Measurements from ENCODE around the gene LAMC3. TPM values are rescaled to one million over a fixed set of nuclear protein-coding genes. Genes with fewer than 3 reads are reported as not detected.

Gene LAMC3
- total RNA-seq, 6 experiments from 2014 or later: 2.7 to 14.3 (median 3.7) TPM

DNA sequence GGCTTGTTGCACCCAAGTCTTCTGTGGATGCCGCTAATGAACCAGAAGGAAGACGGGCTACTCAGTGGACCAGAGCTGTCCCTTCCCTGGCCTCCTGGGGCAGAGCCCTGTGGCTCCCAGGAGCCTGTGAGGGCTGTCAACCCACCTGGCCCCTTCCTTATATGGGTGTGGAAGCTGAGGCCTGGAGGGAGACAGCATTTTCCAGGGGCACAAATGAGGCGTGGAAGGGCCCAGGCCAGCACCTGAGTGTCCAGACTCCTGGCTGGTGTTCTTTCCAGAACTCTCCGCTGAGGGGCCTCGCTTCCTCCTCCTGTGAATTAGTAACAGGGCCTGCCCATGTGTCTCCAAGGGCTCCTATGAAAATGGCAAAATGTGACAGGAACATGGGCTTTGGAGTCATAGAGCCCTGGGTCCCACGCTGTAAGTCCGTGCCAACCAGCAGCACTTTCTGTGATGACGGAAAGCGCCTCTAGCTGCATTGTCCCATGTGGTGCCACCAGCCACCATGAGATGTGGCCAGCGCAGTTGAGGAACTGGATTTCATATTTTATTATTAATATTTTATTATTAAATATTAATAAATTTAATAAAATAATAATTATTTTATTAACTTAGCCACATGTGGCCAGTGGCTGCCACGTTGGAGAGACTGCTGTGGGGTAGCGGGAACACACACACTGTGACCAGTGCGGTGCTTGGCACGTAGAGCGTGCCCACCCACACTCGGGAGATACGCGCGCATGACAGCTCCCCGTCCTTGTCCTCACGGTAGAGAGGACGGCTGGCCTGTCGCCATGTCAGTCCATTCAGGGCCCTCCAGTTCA, 18.3 kb downstream of the LAMC3 start:
- Histone ChIP-seq H3K27me3 (no peaks in the 10 kb centered on the region), H3K36me3 (no peaks in the 10 kb centered on the region), H3K9me3 (no peaks in the 10 kb centered on the region), H3K4me1 (no peaks in the 10 kb centered on the region), H3K4me3 (no peak overlapping the region), H3K27ac (no peak overlapping the region)
- ATAC-seq (no peak), DNase-seq (no peak)
- intact Hi-C loops (cut with DNase I): no loop called here
- no peak for TF ChIP-seq POLR2A (IDR thresholded peaks at IDR 0.05)
- TF ChIP-seq, protein P1, sequence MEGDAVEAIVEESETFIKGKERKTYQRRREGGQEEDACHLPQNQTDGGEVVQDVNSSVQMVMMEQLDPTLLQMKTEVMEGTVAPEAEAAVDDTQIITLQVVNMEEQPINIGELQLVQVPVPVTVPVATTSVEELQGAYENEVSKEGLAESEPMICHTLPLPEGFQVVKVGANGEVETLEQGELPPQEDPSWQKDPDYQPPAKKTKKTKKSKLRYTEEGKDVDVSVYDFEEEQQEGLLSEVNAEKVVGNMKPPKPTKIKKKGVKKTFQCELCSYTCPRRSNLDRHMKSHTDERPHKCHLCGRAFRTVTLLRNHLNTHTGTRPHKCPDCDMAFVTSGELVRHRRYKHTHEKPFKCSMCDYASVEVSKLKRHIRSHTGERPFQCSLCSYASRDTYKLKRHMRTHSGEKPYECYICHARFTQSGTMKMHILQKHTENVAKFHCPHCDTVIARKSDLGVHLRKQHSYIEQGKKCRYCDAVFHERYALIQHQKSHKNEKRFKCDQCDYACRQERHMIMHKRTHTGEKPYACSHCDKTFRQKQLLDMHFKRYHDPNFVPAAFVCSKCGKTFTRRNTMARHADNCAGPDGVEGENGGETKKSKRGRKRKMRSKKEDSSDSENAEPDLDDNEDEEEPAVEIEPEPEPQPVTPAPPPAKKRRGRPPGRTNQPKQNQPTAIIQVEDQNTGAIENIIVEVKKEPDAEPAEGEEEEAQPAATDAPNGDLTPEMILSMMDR (IDR thresholded peaks at IDR 0.05): no peak
- WGBS (ENCODE audit: insufficient coverage, low coverage, low lambda C conversion rate, missing lambda C conversion rate): 76% methylated on average over 14 of the region's 23 CpGs

DNA sequence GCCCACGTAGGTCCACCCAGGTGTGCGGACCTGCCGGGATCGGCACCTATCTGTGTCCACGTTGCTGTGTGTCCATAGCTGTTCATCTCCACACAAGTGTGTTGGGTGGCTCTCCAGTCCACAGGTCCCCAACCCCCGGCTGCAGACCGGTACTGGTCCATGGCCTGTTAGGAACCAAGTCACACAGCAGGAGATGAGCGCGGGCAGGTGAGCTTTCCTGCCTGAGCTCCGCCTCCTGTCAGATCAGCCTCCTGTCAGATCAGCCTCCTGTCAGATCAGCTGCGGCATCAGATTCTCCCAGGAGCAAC, 18.9 kb downstream of the LAMC3 start:
- no peak for ATAC-seq
- H3K27ac ChIP-seq: no peak overlapping the region

DNA sequence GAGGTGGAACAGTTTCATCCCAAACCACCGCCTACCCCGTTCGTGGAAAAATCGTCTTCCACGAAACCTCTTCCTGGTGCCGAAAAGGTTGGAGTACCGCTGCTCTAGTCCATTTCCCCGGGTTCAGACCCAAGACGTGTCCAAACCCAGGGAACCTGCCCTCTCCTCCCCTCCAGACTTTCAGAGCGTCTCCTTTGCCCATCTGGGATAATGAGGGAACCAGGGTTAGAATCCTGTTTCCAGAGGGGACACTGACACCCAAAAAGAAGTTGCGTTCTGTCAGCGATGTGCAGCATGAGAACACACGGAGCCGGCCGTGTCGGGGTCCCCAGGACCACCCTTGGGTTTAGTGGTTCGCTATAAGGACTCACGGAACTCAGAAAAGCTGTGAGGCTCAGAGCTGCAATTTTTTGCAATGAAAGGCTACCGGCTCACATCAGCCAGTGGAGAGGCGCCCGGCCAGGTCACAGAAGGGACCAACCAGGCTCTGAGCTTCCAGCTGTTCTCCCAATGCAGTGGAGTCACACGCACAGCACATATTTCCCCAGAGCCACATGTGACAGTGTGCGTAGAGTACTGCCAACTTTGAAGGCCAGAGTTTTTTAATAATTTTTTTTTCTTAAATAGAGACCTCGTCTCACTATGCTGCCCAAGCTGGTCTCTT, 19.4 kb downstream of the LAMC3 start:
- ATAC-seq: no peak
- no peak for TF ChIP-seq POLR2A (IDR thresholded peaks at IDR 0.05)
- TF ChIP-seq, protein P1 (IDR thresholded peaks at IDR 0.05): no peak
- WGBS (ENCODE audit: insufficient coverage, low coverage, low lambda C conversion rate, missing lambda C conversion rate): 64% methylated on average over 12 of the region's 24 CpGs

More for the DNA sequence above, 18.9 kb downstream of the LAMC3 start:
- Histone ChIP-seq H3K36me3 (no peaks in the 10 kb centered on the region), H3K4me3 (no peak overlapping the region), H3K4me1 (no peaks in the 10 kb centered on the region), H3K27me3 (no peaks in the 10 kb centered on the region), H3K9me3 (no peaks in the 10 kb centered on the region)
- no peak for DNase-seq
- intact Hi-C loops (cut with DNase I): no loop called here
- TF ChIP-seq, protein P1 (IDR thresholded peaks at IDR 0.05): no peak
- TF ChIP-seq POLR2A (IDR thresholded peaks at IDR 0.05): no peak
- WGBS (ENCODE audit: insufficient coverage, low coverage, low lambda C conversion rate, missing lambda C conversion rate): 60% methylated on average over 1 of the region's 11 CpGs

DNA sequence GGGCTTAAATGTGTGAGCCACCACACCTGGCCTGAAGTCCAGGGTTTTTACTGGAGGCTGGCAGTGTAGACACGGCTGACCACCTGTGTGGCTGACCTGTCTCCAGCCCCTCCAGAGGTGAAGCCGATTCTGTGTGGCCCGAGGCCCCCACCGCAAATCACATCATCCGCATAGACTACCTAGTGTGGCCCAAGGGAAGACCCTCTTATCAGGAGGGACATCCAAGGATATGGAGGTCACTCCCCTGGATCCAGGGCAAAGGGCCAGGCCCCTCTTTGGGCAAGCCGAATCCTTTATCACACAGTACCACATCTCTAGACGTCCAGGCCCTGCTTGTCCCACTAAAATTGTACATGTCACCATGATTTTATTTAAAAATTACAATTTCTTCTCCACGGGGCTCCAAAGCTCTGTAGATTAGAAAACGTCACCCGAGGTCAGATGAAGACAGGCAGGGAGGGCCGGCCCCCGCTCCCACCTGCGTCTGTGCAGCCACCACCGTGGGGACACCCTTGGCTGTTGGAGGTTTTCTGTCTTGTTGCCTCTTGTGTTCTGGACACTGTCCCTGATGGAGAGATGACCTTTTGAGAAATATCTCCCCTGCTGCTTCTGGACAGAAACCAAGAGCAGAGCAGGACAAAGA, 20.1 kb downstream of the LAMC3 start:
- DNase-seq (no peak), ATAC-seq (no peak)
- H3K9me3 ChIP-seq: no peaks in the 10 kb centered on the region
- 31% methylated on average over 3 of the region's 14 CpGs for WGBS (ENCODE audit: insufficient coverage, low coverage, low lambda C conversion rate, missing lambda C conversion rate)
- H3K27me3 ChIP-seq: no peaks in the 10 kb centered on the region
- H3K36me3 ChIP-seq: no peaks in the 10 kb centered on the region
- no peaks in the 10 kb centered on the region for H3K4me1 ChIP-seq
- H3K27ac ChIP-seq: no peak overlapping the region
- intact Hi-C loops (cut with DNase I): no loop called here
- TF ChIP-seq POLR2A (IDR thresholded peaks at IDR 0.05): no peak
- TF ChIP-seq, protein P1 (IDR thresholded peaks at IDR 0.05): no peak
- H3K4me3 ChIP-seq: no peak overlapping the region

More for the DNA sequence above, 19.4 kb downstream of the LAMC3 start:
- intact Hi-C loops (cut with DNase I): no loop called here
- Histone ChIP-seq H3K4me3 (no peak overlapping the region), H3K27ac (no peak overlapping the region), H3K27me3 (no peaks in the 10 kb centered on the region), H3K36me3 (no peaks in the 10 kb centered on the region), H3K9me3 (no peaks in the 10 kb centered on the region), H3K4me1 (no peaks in the 10 kb centered on the region)
- DNase-seq: no peak

Measured in right lobe of liver (tissue), 6 donors.